Keratinocyte (primary cell): ENCODE data around the gene NEK6. TPM values are rescaled to one million over a fixed set of nuclear protein-coding genes. Genes with fewer than 3 reads are reported as not detected.

Experiments used
- DNase-seq: peaks from one replicate; pipeline ENCODE4 v3.0.0-alpha.2; 2011; ENCODE audit warnings: low read depth, missing footprints, low spot score
- FAIRE-seq: peaks from 2 replicates; lab custom pipeline; 2011; peaks lifted over from hg19 to GRCh38; lab: Jason Lieb, UNC
- H2AFZ ChIP-seq: 2 replicates; pipeline ENCODE4 v1.6.0; 2012; ENCODE audit warnings: low read length, control low read depth, inconsistent platforms; ENCODE audit not compliant: control insufficient read depth
- H3K27ac ChIP-seq: 2 replicates; pipeline ENCODE4 v1.5.1; 2011; ENCODE audit warnings: low read length; ENCODE audit not compliant: control insufficient read depth, insufficient read depth
- H3K27me3 ChIP-seq: 3 replicates; pipeline ENCODE4 v1.6.0; 2011; ENCODE audit warnings: low read length; ENCODE audit not compliant: control insufficient read depth, insufficient read depth; ENCODE audit errors: extremely low read depth
- H3K36me3 ChIP-seq, 2 experiments: 2 replicates in 1 of 2; 3 replicates in 1 of 2; pipeline ENCODE4 v1.5.1; 2011; ENCODE audit warnings: low read length in 2 of 2, mild to moderate bottlenecking in 1 of 2; ENCODE audit not compliant: control insufficient read depth in 2 of 2, insufficient read depth in 2 of 2; ENCODE audit errors: extremely low read depth in 1 of 2
- H3K4me1 ChIP-seq: 3 replicates; pipeline ENCODE4 v1.5.1; 2011; ENCODE audit warnings: low read length; ENCODE audit not compliant: control insufficient read depth, insufficient read depth; ENCODE audit errors: extremely low read depth
- H3K4me2 ChIP-seq: 3 replicates; pipeline ENCODE4 v1.6.0; 2011; ENCODE audit warnings: low read depth, low read length; ENCODE audit not compliant: control insufficient read depth, insufficient read depth; ENCODE audit errors: extremely low read depth
- H3K4me3 ChIP-seq, 3 experiments: fragments of 200-600 bp in 1 of 3; sonication (generic) in 1 of 3; 2 replicates in 2 of 3; 3 replicates in 1 of 3; pipeline ENCODE4 v1.5.1; 2011 to 2016; ENCODE audit warnings: low read length in 3 of 3, mild to moderate bottlenecking in 3 of 3, control low read depth in 2 of 3, inconsistent platforms in 1 of 3, low read depth in 1 of 3, mixed read lengths in 1 of 3, mixed run types in 1 of 3, moderate library complexity in 1 of 3; ENCODE audit not compliant: control insufficient read depth in 2 of 3, insufficient read depth in 2 of 3; ENCODE audit errors: extremely low read depth in 1 of 3
- H3K79me2 ChIP-seq: 2 replicates; pipeline ENCODE4 v1.6.0; 2012; ENCODE audit warnings: low read length; ENCODE audit not compliant: control insufficient read depth, insufficient read depth
- H3K9ac ChIP-seq: 3 replicates; pipeline ENCODE4 v1.6.0; 2011; ENCODE audit warnings: low read length; ENCODE audit not compliant: control insufficient read depth, insufficient read depth; ENCODE audit errors: extremely low read depth
- H3K9me1 ChIP-seq: 3 replicates; pipeline ENCODE4 v1.6.0; 2011; ENCODE audit warnings: low read length; ENCODE audit not compliant: control insufficient read depth, insufficient read depth; ENCODE audit errors: extremely low read depth
- H3K9me3 ChIP-seq: 2 replicates; pipeline ENCODE4 v1.5.1; 2012; ENCODE audit warnings: low read depth, low read length; ENCODE audit not compliant: control insufficient read depth
- H4K20me1 ChIP-seq: 3 replicates; pipeline ENCODE4 v1.6.0; 2011; ENCODE audit warnings: low read length; ENCODE audit not compliant: control insufficient read depth, insufficient read depth; ENCODE audit errors: extremely low read depth
- CTCF ChIP-seq, 3 experiments: IDR thresholded peaks in 1 of 3; conservative IDR thresholded peaks in 1 of 3; optimal IDR thresholded peaks in 1 of 3; 2 replicates in 2 of 3; 3 replicates in 1 of 3; pipeline versions ENCODE3 to v1.5.1; 2011; ENCODE audit warnings: low read length in 3 of 3, mild to moderate bottlenecking in 3 of 3, moderate library complexity in 2 of 3, control low read depth in 1 of 3, inconsistent platforms in 1 of 3; ENCODE audit not compliant: insufficient read depth in 2 of 3; ENCODE audit errors: extremely low read depth in 1 of 3
- EZH2 ChIP-seq: IDR thresholded peaks from one replicate; pipeline ENCODE4 v1.6.1; 2012; ENCODE audit warnings: inconsistent platforms, mild to moderate bottlenecking, low read length, moderate library complexity
- dilution Hi-C: fragments of 300-500 bp; cut with MboI; formaldehyde crosslinking; loops from one replicate; pipeline ENCODE4 v1.7.0; 2020; ENCODE audit warnings: low sequenced_read_pairs; ENCODE audit not compliant: extremely low pct_ligation_motif_present
- polyA plus RNA-seq, 5 experiments: library from polyadenylated mRNA; depleted of rRNA in 3 of 5; stranded (reverse) in 3 of 5; stranded (forward) in 1 of 5; unstranded in 1 of 5; fragments of >200 nt; gene quantifications; 1 replicate in 1 of 5; 2 replicates in 3 of 5; 3 replicates in 1 of 5; pipeline versions ENCODE4 v1.2.1 to v1.2.3, GENCODE V29; 2011 to 2012; ENCODE audit warnings: missing spikeins in 2 of 5, low read depth in 1 of 5, low replicate concordance in 1 of 5

The NEK6 gene
- polyA plus RNA-seq, 1 donor (not counting 4 experiments of a cell fraction or from before 2014, with no cell fraction given), result 56.4 TPM

- peaks cover 14 to 40% of the 10 kb centered on the region in 2 experiments for H3K36me3 ChIP-seq
- no peaks in the 10 kb centered on the region for H3K79me2 ChIP-seq
- DNase-seq, result no peak
- no peaks in the 10 kb centered on the region for H3K4me1 ChIP-seq
- dilution Hi-C loops, result loop anchor here (25.0 kb wide), 1 partner anchor 212 kb away; no protein-coding TSS in a partner anchor
- H3K9me1 ChIP-seq, result no peaks in the 10 kb centered on the region
- no peak for TF ChIP-seq EZH2
- TF ChIP-seq CTCF (optimal IDR thresholded peaks at IDR 0.05 in 1 of 3, IDR thresholded peaks at IDR 0.05 in 1 of 3, conservative IDR thresholded peaks at IDR 0.05 in 1 of 3; ENCODE audit: extremely low read depth in 1 of 3, insufficient read depth in 2 of 3, low read length in 3 of 3), result no peak
- no peak for FAIRE-seq
- no peak overlapping the region for H3K4me2 ChIP-seq
- no peaks in the 10 kb centered on the region for H3K9me3 ChIP-seq
- H3K27ac ChIP-seq, result no peak overlapping the region
- no peak overlapping the region for H3K4me3 ChIP-seq
- no peaks in the 10 kb centered on the region for H3K27me3 ChIP-seq
- H2AFZ ChIP-seq, result no peak overlapping the region
- no peak overlapping the region for H3K9ac ChIP-seq
- H4K20me1 ChIP-seq, result no peaks in the 10 kb centered on the region
Observed at GRCh38 chr9:124323904-124324303, 66.2 kb downstream of the NEK6 start.

- H3K27ac ChIP-seq, result no peak overlapping the region
- peaks cover 18 to 46% of the 10 kb centered on the region in 2 experiments for H3K36me3 ChIP-seq
- H3K9me3 ChIP-seq, result no peaks in the 10 kb centered on the region
- no peaks in the 10 kb centered on the region for H4K20me1 ChIP-seq
- TF ChIP-seq EZH2 (no peak), CTCF (optimal IDR thresholded peaks at IDR 0.05 in 1 of 3, IDR thresholded peaks at IDR 0.05 in 1 of 3, conservative IDR thresholded peaks at IDR 0.05 in 1 of 3; ENCODE audit: extremely low read depth in 1 of 3, insufficient read depth in 2 of 3, low read length in 3 of 3) (no peak)
- no peaks in the 10 kb centered on the region for H3K9me1 ChIP-seq
- no peak overlapping the region for H3K4me3 ChIP-seq
- H3K4me2 ChIP-seq, result no peak overlapping the region
- DNase-seq (no peak), FAIRE-seq (no peak)
- no peaks in the 10 kb centered on the region for H3K4me1 ChIP-seq
- H3K9ac ChIP-seq, result no peak overlapping the region
- H2AFZ ChIP-seq, result no peak overlapping the region
- no peaks in the 10 kb centered on the region for H3K27me3 ChIP-seq
- no peaks in the 10 kb centered on the region for H3K79me2 ChIP-seq
- dilution Hi-C loops, result no loop called here
Observed at GRCh38 chr9:124325816-124326215, 68.1 kb downstream of the NEK6 start.
